Measurements from ENCODE around the gene TUBGCP3.

DNA sequence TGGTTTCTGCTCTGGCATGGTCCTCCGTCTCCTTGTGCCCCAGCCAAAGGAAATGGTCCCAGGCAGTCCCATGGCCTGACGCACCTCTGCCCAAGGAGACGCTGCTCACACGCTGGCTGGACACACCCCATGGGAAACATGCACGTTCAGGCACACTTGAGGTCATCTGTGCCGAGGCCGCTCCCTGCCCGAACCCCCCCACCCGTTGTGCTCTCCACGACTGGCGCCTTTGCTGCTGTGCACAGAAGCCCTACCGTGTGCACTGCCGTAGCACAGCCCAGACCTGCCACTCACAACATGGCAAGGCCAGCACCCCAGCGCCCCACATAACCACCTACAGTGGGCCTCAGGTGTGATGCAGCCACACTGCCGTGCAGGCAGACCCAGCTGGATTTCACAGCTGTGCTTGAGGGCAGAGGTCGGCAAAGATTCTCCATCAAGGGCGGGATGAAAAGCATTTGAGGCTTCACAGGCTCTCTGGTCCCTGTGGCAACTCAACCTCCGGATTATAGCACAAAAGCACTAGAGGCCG, 146.1 kb downstream of the TUBGCP3 start:
- TF ChIP-seq CTCF (IDR thresholded peaks at IDR 0.05) (no peak), POLR2A (IDR thresholded peaks at IDR 0.05) (no peak)
